GM12878 (cell line): ENCODE results near the gene PCDHA7. TPM values are rescaled to one million over a fixed set of nuclear protein-coding genes. Genes with fewer than 3 reads are reported as not detected.

Experiments used
- ATAC-seq: fragments of 200-7000 bp; cut with Tn5 transposase; 3 replicates; pipeline ENCODE4 v1.9.1; 2020; ENCODE audit warnings: mild to moderate bottlenecking, moderate library complexity
- BruUV-seq: library from RNA; stranded (reverse); fragments of 400-500 nt; replicated peaks from 2 replicates; lab custom pipeline; 2021; lab: Mats Ljungman, UMichigan
- CTCF ChIA-PET: fragments of 300-600 bp; sonication (Branson Sonifier 250); formaldehyde crosslinking; extraction: SDS; loops from one replicate; lab custom pipeline; 2021; ENCODE audit warnings: inconsistent platforms; lab: Yijun Ruan, JAX
- POLR2A ChIA-PET: fragments of 350-600 bp; formaldehyde crosslinking; extraction: SDS; loops from one replicate; lab custom pipeline; 2021; ENCODE audit warnings: inconsistent platforms; lab: Charles Lee
- RAD21 ChIA-PET: fragments of 300-600 bp; sonication (Branson Sonifier 250); formaldehyde crosslinking; loops from one replicate; lab custom pipeline; 2023; ENCODE audit warnings: antibody characterized with exemption; ENCODE audit not compliant: unreplicated experiment; lab: Charles Lee
- SMC1A ChIA-PET: fragments of 300-600 bp; sonication (Branson Sonifier 250); formaldehyde crosslinking; loops from one replicate; lab custom pipeline; 2023; ENCODE audit not compliant: unreplicated experiment, uncharacterized antibody; lab: Charles Lee
- DNase-seq: peaks from one replicate; pipeline ENCODE4 v3.0.0-alpha.2; 2011; ENCODE audit warnings: low read depth, low spot score
- FAIRE-seq: peaks from 3 replicates; lab custom pipeline; 2011; peaks lifted over from hg19 to GRCh38; lab: Jason Lieb, UNC
- H2AFZ ChIP-seq: 2 replicates; pipeline ENCODE4 v1.6.0; 2011; ENCODE audit warnings: low read depth, low read length, control low read depth; ENCODE audit not compliant: control insufficient read depth
- H3K27ac ChIP-seq: 2 replicates; pipeline ENCODE4 v1.5.1; 2011; ENCODE audit warnings: control low read depth; ENCODE audit not compliant: control insufficient read depth, insufficient read depth
- H3K27me3 ChIP-seq, 2 experiments: replicated peaks in 1 of 2; 2 replicates each; pipeline versions ENCODE4 v1.6.0 to v1.6.1; 2011; ENCODE audit warnings: low read length in 1 of 2; ENCODE audit not compliant: control insufficient read depth in 2 of 2, insufficient read depth in 2 of 2
- H3K36me3 ChIP-seq, 2 experiments: 2 replicates each; pipeline ENCODE4 v1.5.1; 2011; ENCODE audit warnings: low read length in 1 of 2; ENCODE audit not compliant: control insufficient read depth in 2 of 2, insufficient read depth in 2 of 2
- H3K4me1 ChIP-seq: 2 replicates; pipeline ENCODE4 v1.6.1; 2011; ENCODE audit warnings: mild to moderate bottlenecking, low read length, moderate library complexity, mixed read lengths; ENCODE audit not compliant: control insufficient read depth, insufficient read depth
- H3K4me2 ChIP-seq: 2 replicates; pipeline ENCODE4 v1.6.0; 2011; ENCODE audit warnings: control low read depth; ENCODE audit not compliant: control insufficient read depth, insufficient read depth
- H3K4me3 ChIP-seq: fragments of 200-600 bp; sonication (generic); 2 replicates; pipeline ENCODE4 v1.5.1; 2016
- H3K79me2 ChIP-seq: 2 replicates; pipeline ENCODE4 v1.6.0; 2011; ENCODE audit warnings: low read length; ENCODE audit not compliant: control insufficient read depth, insufficient read depth
- H3K9ac ChIP-seq: 2 replicates; pipeline ENCODE4 v1.8.0; 2011; ENCODE audit warnings: low read length, control low read depth, mixed read lengths; ENCODE audit not compliant: control insufficient read depth, insufficient read depth
- H3K9me3 ChIP-seq: replicated peaks from 3 replicates; pipeline ENCODE4 v1.5.1; 2011; ENCODE audit warnings: mild to moderate bottlenecking, low read length; ENCODE audit not compliant: control insufficient read depth, insufficient read depth
- H4K20me1 ChIP-seq: 2 replicates; pipeline ENCODE4 v1.6.0; 2011; ENCODE audit not compliant: control insufficient read depth, insufficient read depth
- BCL11A ChIP-seq: IDR thresholded peaks from 2 replicates; pipeline ENCODE4 v1.6.1; 2011; ENCODE audit warnings: low read depth, low read length
- EP300 ChIP-seq, 2 experiments: fragments of 150-350 bp in 1 of 2; IDR thresholded peaks; 2 replicates each; pipeline ENCODE4 v1.6.1; 2011 to 2012; ENCODE audit warnings: low read depth in 2 of 2, low read length in 2 of 2, borderline replicate concordance in 1 of 2, improper control_type of control experiment in 1 of 2, inconsistent platforms in 1 of 2; ENCODE audit not compliant: control insufficient read depth in 1 of 2
- HDAC2 ChIP-seq: fragments of 200-600 bp; sonication (generic); IDR thresholded peaks from 2 replicates; pipeline ENCODE4 v1.6.1; 2017
- KLF5 ChIP-seq: fragments of 450-650 bp; IDR thresholded peaks from 2 replicates; pipeline ENCODE4 v1.6.1; 2014; ENCODE audit warnings: mild to moderate bottlenecking; ENCODE audit not compliant: partially characterized antibody
- MEF2A ChIP-seq: IDR thresholded peaks from 2 replicates; pipeline ENCODE4 v1.6.1; 2011; ENCODE audit warnings: low read depth, mild to moderate bottlenecking, low read length, moderate library complexity; ENCODE audit not compliant: insufficient read depth
- NBN ChIP-seq: fragments of 450-650 bp; IDR thresholded peaks from 2 replicates; pipeline ENCODE4 v1.6.1; 2016
- POLR2AphosphoS5 ChIP-seq: IDR thresholded peaks from 2 replicates; pipeline ENCODE4 v1.6.1; 2011; ENCODE audit warnings: mild to moderate bottlenecking, low read length, inconsistent platforms
- SRF ChIP-seq, 2 experiments: IDR thresholded peaks; 2 replicates each; pipeline ENCODE4 v1.6.1; 2011; ENCODE audit warnings: low read depth in 2 of 2, low read length in 2 of 2, mild to moderate bottlenecking in 1 of 2, moderate library complexity in 1 of 2
- WGBS: methylation state at CpG from one replicate; pipeline ENCODE4 v1.1.6; 2016; ENCODE audit warnings: low lambda C conversion rate; ENCODE audit not compliant: insufficient replicate concordance, insufficient coverage; ENCODE audit errors: missing lambda C conversion rate; 5-methylcytosine and 5-hydroxymethylcytosine counted together
- in situ Hi-C: fragments of 300-500 bp; cut with MboI; formaldehyde crosslinking; loops from 9 replicates; pipeline ENCODE4 v1.14.3; 2018; ENCODE audit warnings: mixed read lengths
- intact Hi-C: fragments of 100-400 bp; cut with micrococcal nuclease; formaldehyde crosslinking; loops from one replicate; pipeline ENCODE4 v1.14.2; 2022; ENCODE audit not compliant: unreplicated experiment
- polyA plus RNA-seq, 11 experiments: library from polyadenylated mRNA; depleted of rRNA in 4 of 11; unstranded in 6 of 11; stranded (reverse) in 5 of 11; fragments of >200 nt; fragmentation: Nextera tagmentation in 4 of 11; fragmentation: Illumina TruSeq in 1 of 11; extraction: Ambion mirVana in 4 of 11; extraction: Trizol in 1 of 11; gene quantifications; 1 replicate in 1 of 11; 2 replicates in 10 of 11; pipeline versions ENCODE4 v1.2.1 to v1.2.3, GENCODE V29; 2011 to 2016; ENCODE audit warnings: inconsistent platforms in 2 of 11, missing spikeins in 2 of 11, low read depth in 1 of 11
- total RNA-seq, 4 experiments: library from RNA; depleted of rRNA in 3 of 4; stranded (reverse); fragments of >200 nt in 3 of 4; fragmentation: Illumina TruSeq in 1 of 4; extraction: Trizol in 1 of 4; gene quantifications; 2 replicates each; pipeline versions ENCODE4 v1.2.1 to v1.2.3, GENCODE V29; 2013 to 2021
- TF ChIP-seq, protein P1 (sequence below), 3 experiments: IDR thresholded peaks in 2 of 3; conservative IDR thresholded peaks in 1 of 3; 2 replicates each; pipeline ENCODE4 v1.5.1; 2011; ENCODE audit warnings: low read depth in 3 of 3, low read length in 3 of 3, mild to moderate bottlenecking in 3 of 3, control low read depth in 2 of 3, moderate library complexity in 2 of 3, inconsistent platforms in 1 of 3, mixed read lengths in 1 of 3; ENCODE audit not compliant: control insufficient read depth in 2 of 3, insufficient read depth in 1 of 3; ENCODE audit errors: extremely low read depth in 1 of 3

PCDHA7 gene
- total and polyA plus RNA-seq, 10 of the 15 experiments (the other 5 are each of a cell fraction or from before 2014, with no cell fraction given): 0.05 to 0.06 TPM; not detected in 8

DNA sequence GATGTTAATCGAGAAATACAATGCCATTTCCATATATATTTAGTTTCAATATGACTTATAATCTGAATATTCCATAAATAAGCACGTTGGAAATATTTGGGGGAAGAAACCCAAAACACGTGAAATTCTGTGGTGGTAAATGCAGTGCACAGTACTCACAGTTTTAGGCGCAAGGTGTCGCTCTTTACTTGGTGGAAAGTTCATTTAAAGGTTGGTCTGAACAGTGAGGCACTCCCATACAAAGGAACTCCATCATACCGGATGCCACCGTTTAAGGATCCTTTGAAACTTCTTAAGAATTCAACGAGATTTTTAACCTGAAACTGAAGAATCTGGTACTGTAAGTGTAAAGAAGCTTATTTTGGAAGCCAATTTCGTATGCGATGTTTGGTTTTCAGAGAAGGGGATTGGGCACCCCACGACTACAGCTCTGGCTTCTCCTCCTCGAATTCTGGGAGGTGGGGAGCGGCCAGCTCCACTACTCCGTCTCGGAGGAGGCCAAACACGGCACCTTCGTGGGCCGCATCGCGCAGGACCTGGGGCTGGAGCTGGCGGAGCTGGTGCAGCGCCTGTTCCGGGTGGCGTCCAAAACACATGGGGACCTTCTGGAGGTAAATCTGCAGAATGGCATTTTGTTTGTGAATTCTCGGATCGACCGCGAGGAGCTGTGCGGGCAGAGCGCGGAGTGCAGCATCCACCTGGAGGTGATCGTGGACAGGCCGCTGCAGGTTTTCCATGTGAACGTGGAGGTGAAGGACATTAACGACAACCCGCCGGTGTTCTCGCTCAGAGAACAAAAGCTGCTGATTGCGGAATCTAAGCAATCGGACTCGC, 34.9 kb downstream of the PCDHA7 start, which contains the start of gene PCDHA11:
TSS of gene PCDHA11 (plus strand) at position 237 of the 834 bp plus-strand sequence. CDS start at position 384, 147 bp downstream.
- DNase-seq (no peak), FAIRE-seq (no peak), ATAC-seq (no peak)
- intact Hi-C loops: no loop called here
- no peaks in the 10 kb centered on the region for H3K4me1 ChIP-seq
- ChIA-PET SMC1A (no interaction called here), POLR2A (no interaction called here), CTCF (interaction anchor here (0.6 to 0.9 kb wide), 3 partner anchors 8 to 680 kb away, joined by 3 to 4 read pairs (median 4); no protein-coding TSS in a partner anchor), RAD21 (no interaction called here)
- H3K9me3 ChIP-seq: no peaks in the 10 kb centered on the region; the same call in 1 of the 3 replicates
- no peak within 1 kb of the TSS for H3K9ac ChIP-seq
- H3K27ac ChIP-seq: no peak within 1 kb of the TSS
- H3K27me3 ChIP-seq: no peaks in the 10 kb centered on the region
- WGBS: 59% methylated on average over 37 of the region's 41 CpGs
- in situ Hi-C loops: no loop called here
- no peaks in the 10 kb centered on the region for H3K79me2 ChIP-seq
- BruUV-seq: no TSS peak
- TF ChIP-seq, protein P1, sequence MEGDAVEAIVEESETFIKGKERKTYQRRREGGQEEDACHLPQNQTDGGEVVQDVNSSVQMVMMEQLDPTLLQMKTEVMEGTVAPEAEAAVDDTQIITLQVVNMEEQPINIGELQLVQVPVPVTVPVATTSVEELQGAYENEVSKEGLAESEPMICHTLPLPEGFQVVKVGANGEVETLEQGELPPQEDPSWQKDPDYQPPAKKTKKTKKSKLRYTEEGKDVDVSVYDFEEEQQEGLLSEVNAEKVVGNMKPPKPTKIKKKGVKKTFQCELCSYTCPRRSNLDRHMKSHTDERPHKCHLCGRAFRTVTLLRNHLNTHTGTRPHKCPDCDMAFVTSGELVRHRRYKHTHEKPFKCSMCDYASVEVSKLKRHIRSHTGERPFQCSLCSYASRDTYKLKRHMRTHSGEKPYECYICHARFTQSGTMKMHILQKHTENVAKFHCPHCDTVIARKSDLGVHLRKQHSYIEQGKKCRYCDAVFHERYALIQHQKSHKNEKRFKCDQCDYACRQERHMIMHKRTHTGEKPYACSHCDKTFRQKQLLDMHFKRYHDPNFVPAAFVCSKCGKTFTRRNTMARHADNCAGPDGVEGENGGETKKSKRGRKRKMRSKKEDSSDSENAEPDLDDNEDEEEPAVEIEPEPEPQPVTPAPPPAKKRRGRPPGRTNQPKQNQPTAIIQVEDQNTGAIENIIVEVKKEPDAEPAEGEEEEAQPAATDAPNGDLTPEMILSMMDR (IDR thresholded peaks at IDR 0.05 in 2 of 3, conservative IDR thresholded peaks at IDR 0.05 in 1 of 3; ENCODE audit: control insufficient read depth in 2 of 3, extremely low read depth in 1 of 3, insufficient read depth in 1 of 3, low read depth in 3 of 3, low read length in 3 of 3): peak in 1 of 3 experiments; percentile 13; a peak in 1 of 6 replicates
- no peak for TF ChIP-seq HDAC2
- no peaks in the 10 kb centered on the region for H4K20me1 ChIP-seq
- no peaks in the 10 kb centered on the region for H3K36me3 ChIP-seq
- no peak within 1 kb of the TSS for H2AFZ ChIP-seq
- H3K4me2 ChIP-seq: no peak within 1 kb of the TSS
- H3K4me3 ChIP-seq: no peak within 1 kb of the TSS

DNA sequence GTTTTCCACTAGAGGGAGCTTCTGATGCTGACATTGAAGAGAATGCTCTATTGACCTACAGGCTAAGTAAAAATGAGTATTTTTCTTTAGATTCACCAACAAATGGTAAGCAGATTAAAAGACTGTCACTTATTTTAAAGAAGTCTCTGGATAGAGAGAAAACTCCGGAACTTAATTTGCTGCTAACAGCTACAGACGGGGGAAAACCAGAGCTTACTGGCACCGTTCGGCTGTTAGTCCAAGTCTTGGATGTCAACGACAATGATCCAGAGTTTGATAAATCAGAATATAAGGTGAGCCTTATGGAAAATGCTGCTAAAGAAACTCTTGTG, 35.5 kb downstream of the PCDHA7 start:
- H3K27ac ChIP-seq: no peak overlapping the region
- FAIRE-seq: no peak
- in situ Hi-C loops: no loop called here
- CTCF ChIA-PET: interaction anchor here (0.6 to 0.9 kb wide), 3 partner anchors 9 to 680 kb away, joined by 3 to 4 read pairs (median 4); no protein-coding TSS in a partner anchor
- no TSS peak for BruUV-seq
- WGBS: 84% methylated on average over 5 of the region's 5 CpGs
- no peak overlapping the region for H2AFZ ChIP-seq
- SMC1A ChIA-PET: no interaction called here
- no peaks in the 10 kb centered on the region for H3K4me1 ChIP-seq
- no peaks in the 10 kb centered on the region for H3K36me3 ChIP-seq
- H3K79me2 ChIP-seq: no peaks in the 10 kb centered on the region
- no peak overlapping the region for H3K4me2 ChIP-seq
- no peaks in the 10 kb centered on the region for H4K20me1 ChIP-seq
- no peaks in the 10 kb centered on the region for H3K27me3 ChIP-seq
- no peak for ATAC-seq
- DNase-seq: no peak
- POLR2A ChIA-PET: no interaction called here
- H3K9ac ChIP-seq: no peak overlapping the region
- RAD21 ChIA-PET: no interaction called here
- H3K4me3 ChIP-seq: no peak overlapping the region
- intact Hi-C loops: no loop called here
- H3K9me3 ChIP-seq: no peaks in the 10 kb centered on the region; the same call in 1 of the 3 replicates
- TF ChIP-seq SRF (IDR thresholded peaks at IDR 0.05; ENCODE audit: low read depth in 2 of 2, low read length in 2 of 2): no peak
- TF ChIP-seq, protein P1 (IDR thresholded peaks at IDR 0.05 in 2 of 3, conservative IDR thresholded peaks at IDR 0.05 in 1 of 3; ENCODE audit: control insufficient read depth in 2 of 3, extremely low read depth in 1 of 3, insufficient read depth in 1 of 3, low read depth in 3 of 3, low read length in 3 of 3): no peak; a peak in 1 of 6 replicates
- TF ChIP-seq NBN: no peak
- TF ChIP-seq POLR2AphosphoS5: no peak
- no peak for TF ChIP-seq EP300 (IDR thresholded peaks at IDR 0.05; ENCODE audit: borderline replicate concordance in 1 of 2, control insufficient read depth in 1 of 2, low read depth in 2 of 2, low read length in 2 of 2)
- no peak for TF ChIP-seq KLF5
- no peak for TF ChIP-seq BCL11A
- no peak for TF ChIP-seq MEF2A
